Sciatic nerve (tissue), 2 donors: Measurements from ENCODE around the gene TTC7B. TPM values are rescaled to one million over a fixed set of nuclear protein-coding genes. Genes with fewer than 3 reads are reported as not detected.

Experiments used
- ATAC-seq: fragments of 200-7000 bp; cut with Tn5 transposase; one replicate; pipeline ENCODE4 v1.9.1; 2020; ENCODE audit warnings: mild to moderate bottlenecking, moderate library complexity
- DNase-seq: peaks from one replicate; pipeline ENCODE4 v3.0.0-alpha.2; 2020; ENCODE audit warnings: low spot score
- intact Hi-C: fragments of 100-400 bp; cut with DNase I; formaldehyde crosslinking; loops from one replicate; pipeline ENCODE4 v1.14.2; 2022
- total RNA-seq: library from RNA; stranded (reverse); fragmentation: NEBNext Ultra II Directional; extraction: Animal tissue kit (Norgen Biotek cat#: 25700); gene quantifications from one replicate; pipeline ENCODE4 v1.2.1, GENCODE V29; 2021
- donor health status: DM: no; HTN: no; CAD: no.
- donor health status: DM: no; HTN: no; CAD: no.

Gene TTC7B
- total RNA-seq, 1 donor from 2014 or later = 41.4 TPM

- ATAC-seq (no peak), DNase-seq (no peak)
- intact Hi-C loops = no loop called here
Measured at GRCh38 chr14:90507428-90507827, 308.8 kb downstream of the TTC7B start.

GRCh38 chr14:90506748-90507147, 309.5 kb downstream of the TTC7B start:
- intact Hi-C loops = no loop called here
- no peak for ATAC-seq
- no peak for DNase-seq

DNA sequence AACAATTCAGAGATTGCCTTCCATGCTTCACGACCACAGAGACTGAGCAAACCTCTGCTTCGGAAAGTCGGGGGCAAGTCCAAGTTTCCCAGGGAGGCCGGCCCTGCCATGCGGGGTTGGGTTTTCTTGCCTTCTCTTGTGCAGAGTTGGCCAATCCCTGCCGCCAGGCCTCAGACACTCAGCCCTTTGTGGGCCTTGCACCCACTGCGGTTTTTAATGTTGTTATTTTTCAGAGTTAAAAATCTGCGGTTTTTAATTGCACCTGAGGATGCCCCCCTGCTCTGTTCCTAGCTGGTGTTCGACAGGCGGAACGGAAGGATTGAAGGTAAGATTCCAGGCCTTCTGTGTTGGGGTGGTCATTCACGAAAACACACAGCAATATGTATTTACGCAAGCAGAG, 310.7 kb downstream of the TTC7B start:
- ATAC-seq = no peak
- intact Hi-C loops = no loop called here
- DNase-seq = no peak

DNA sequence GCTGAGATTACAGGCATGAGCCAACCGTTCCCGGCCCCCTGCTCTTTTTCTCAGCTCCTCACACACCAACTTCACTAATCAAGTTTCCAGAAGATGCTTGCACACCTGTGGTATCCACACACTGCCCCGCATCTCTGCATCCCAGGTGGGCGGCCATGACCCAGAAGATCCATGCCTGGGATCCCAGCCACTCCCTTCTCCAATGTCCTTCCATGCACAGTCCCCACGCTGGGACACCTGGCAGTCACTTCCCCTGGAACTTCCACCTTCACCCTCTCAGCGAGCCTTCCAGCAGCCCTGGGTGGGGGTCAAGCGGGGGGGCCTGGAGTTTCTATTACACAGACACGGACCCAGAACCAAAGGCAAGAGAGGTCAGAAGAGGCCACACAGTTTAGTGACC, 311.6 kb downstream of the TTC7B start:
- DNase-seq (no peak), ATAC-seq (no peak)
- intact Hi-C loops = no loop called here

DNA sequence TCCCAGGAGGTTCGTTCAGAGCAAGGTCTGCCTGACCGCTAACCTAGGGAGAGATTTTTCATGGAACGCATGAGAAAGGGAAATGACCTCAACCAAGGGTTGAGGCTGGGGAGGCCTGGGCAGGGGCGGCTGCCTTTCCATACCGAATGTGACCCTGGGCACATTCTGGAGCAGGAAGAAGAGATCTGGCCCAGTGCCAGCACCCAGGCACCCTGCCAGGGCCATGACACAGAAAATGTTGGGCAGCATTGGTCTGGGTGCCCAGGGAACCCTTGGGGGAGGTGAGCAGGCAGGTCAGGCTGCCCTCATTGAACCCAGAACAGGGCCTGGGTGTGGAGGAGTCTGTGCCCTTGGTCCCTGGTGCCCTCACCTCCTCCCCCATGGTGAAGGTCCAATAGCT, 312.6 kb downstream of the TTC7B start:
- ATAC-seq (no peak), DNase-seq (no peak)
- intact Hi-C loops = no loop called here

DNA sequence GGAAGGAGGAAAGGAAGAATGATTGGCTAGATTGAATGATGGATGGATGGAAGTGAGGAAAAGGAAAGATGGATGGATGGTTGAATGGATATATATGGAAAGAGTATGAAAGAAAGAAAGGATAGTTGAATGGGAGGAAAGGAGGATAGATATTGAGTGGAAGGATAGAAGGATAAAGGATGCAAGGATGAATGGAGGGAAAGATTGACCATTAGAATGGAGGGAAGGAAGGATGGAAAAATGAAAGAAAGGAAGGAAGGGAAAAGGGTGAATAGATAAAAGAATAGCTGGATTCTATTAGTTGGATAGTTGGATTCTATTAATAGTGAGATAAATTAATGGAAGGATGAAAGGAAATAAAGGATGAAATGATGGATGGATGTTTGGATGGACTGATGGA, 313.5 kb downstream of the TTC7B start:
- ATAC-seq = no peak
- intact Hi-C loops = no loop called here
- DNase-seq = no peak

GRCh38 chr14:90500665-90501370, 315.4 kb downstream of the TTC7B start:
- intact Hi-C loops = no loop called here
- ATAC-seq = no peak
- DNase-seq = no peak

GRCh38 chr14:90499908-90500664, 316.1 kb downstream of the TTC7B start:
- DNase-seq (peak; percentile 25), ATAC-seq (no peak)
- intact Hi-C loops = no loop called here

GRCh38 chr14:90499121-90499520, 317.1 kb downstream of the TTC7B start:
- DNase-seq (no peak), ATAC-seq (no peak)
- intact Hi-C loops = no loop called here

- intact Hi-C loops = no loop called here
- DNase-seq (no peak), ATAC-seq (no peak)
Measured at GRCh38 chr14:90498198-90498597, 318.0 kb downstream of the TTC7B start.

GRCh38 chr14:90496379-90496778, 319.9 kb downstream of the TTC7B start:
- ATAC-seq (no peak), DNase-seq (peak; percentile 41)
- intact Hi-C loops = no loop called here

- DNase-seq (peak; percentile 65), ATAC-seq (no peak)
- intact Hi-C loops = no loop called here
Measured at GRCh38 chr14:90495357-90496276, 320.6 kb downstream of the TTC7B start.

DNA sequence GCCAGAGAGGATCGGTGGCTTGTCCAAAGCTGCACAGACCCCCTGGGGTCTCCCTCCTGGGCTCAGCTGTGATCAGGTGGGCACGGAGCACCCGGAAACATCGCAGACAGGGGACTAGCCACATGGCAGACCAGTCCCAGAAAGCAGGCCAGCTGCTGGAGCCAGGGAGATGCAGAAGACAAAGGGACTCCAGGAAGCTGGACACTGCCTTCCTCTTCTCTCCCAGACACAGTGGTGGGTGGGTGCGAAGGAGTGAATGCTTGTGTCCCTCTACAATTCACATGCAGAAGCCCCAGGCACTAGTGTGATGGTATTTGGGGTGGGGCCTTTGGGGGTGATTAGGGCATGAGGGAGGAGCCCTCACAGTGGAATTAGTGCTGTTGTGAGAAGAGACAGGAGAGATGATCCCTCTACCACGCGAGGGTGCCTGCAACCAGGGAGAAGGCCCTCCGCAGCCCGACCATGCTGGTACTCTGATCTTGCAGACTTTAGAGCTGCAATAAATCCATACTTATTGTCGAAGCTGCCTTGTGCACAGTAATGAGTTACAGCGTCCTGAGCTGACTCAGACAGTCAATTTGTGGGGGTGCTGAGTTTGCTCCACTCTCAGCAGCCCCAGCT, 324.2 kb downstream of the TTC7B start:
- DNase-seq (no peak), ATAC-seq (peak; percentile 41)
- intact Hi-C loops = loop anchor here (5.0 kb wide), 1 partner anchor 1580 kb away; no protein-coding TSS in a partner anchor

DNA sequence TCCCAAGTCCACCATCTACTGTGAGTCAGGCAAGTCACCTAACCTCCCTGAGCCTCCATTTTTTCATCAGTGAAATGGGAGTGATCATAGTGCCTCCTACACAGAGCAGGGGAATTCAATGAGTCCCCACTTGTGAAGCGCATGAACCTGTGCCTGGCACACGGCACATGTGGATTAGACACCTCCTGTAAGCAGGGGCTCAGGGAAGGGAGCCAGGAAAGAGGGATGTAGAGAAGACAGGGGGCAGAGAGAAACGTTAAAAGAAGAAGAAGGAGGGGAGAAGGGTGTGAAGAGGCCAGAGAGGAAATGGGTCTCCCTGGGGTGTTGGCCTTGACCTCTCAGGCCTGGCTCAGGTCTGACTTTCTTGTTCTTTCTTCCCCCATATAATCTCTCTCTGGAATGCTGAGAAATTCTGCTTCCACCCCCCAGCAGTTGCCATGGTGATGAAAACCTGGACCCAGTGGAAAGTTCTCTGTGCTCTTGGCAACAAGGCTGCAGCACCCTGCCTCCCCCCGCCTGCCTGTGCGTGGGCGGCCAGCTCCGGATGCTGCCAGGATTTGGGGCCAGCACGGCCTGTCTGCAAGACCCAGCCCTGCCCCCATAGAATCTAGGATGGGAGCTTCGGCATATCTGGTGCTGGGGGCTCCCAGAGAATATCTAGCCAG, 324.9 kb downstream of the TTC7B start:
- DNase-seq (peak; percentile 80), ATAC-seq (peak; percentile 90)
- intact Hi-C loops = loop anchor here (5.0 kb wide), 1 partner anchor 1581 kb away; no protein-coding TSS in a partner anchor

DNA sequence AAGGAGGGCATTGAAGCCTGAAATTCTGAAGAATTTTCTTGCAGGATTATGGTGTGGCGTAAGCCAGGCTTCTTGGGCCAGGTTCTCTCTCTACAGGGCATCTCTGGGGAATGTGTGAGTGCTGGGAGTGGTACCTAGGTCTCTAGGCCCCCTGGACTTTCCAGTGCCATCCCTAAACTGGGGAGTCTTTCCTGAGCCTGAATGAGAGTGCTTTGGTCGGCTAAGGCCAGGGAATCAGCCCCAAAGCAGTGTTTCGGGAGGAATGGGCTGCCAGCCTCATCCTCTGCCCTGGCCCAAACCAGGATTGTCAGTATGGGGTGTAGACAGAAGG, 325.5 kb downstream of the TTC7B start:
- intact Hi-C loops = loop anchor here (5.0 kb wide), 1 partner anchor 1582 kb away; no protein-coding TSS in a partner anchor
- ATAC-seq = no peak

DNA sequence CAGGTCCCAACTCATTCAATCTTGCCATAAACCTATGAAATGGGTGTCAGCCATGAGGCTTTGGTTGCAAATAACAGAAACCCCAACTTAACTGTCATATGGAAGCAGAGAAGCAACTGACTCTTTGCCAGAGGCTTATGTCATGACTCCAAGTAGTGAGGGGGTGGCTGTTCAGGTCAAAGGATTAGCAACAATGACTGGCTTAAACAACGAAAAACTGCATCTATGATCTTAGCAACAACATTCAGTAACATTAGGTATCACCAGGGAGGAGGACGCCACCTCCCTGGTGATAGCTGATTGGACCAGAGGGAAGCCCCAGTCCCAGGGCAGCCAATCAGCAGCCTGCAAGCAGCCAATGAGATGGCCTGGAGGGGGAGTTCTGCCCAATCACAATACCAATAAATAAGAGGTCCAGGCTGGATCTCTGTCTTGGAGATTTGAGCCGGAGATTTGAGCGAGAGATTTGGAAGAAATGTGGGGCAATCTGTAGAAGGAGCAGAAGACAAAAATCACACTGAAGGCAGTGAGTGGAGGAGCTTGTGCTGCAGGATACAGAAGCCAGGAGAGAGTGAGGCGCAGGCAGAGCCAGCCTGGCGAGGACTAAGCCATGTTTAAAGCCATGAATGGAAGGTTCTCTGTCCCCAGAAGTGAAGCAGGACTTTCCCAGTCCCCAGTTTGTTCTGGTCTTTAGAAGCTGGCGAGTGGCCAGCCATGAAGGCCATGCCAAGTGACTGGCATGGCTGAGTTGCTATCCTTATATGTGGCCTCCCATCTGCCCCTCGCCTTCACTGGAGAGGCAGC, 326.1 kb downstream of the TTC7B start:
- ATAC-seq = no peak
- intact Hi-C loops = loop anchor here (5.0 kb wide), 1 partner anchor 1582 kb away; no protein-coding TSS in a partner anchor
- no peak for DNase-seq

More for the DNA sequence above, 325.5 kb downstream of the TTC7B start:
- DNase-seq = no peak

- no peak for DNase-seq
- intact Hi-C loops = no loop called here
- ATAC-seq = no peak
Measured at GRCh38 chr14:90489306-90489705, 326.9 kb downstream of the TTC7B start.

DNA sequence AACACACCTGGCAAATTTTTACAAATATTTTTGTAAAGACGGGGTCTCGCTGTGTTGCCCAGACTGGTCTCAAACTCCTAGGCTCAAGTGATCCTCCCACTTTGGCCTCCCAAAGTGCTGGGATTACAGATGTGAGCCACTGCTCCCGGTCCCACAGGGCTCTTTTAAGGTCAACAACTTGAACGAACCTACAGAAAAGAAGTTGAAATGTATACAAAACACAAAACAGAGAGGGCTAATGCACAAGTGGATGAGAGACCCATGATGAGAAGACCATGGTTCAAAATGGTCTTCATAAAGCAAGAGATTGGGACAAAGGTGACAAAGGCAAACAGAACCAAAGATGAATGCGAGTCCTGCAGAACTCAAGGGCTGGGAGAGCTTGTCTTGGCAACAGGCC, 328.0 kb downstream of the TTC7B start:
- no peak for ATAC-seq
- intact Hi-C loops = no loop called here
- DNase-seq = no peak
